Measurements from ENCODE around the gene HIC1.

DNA sequence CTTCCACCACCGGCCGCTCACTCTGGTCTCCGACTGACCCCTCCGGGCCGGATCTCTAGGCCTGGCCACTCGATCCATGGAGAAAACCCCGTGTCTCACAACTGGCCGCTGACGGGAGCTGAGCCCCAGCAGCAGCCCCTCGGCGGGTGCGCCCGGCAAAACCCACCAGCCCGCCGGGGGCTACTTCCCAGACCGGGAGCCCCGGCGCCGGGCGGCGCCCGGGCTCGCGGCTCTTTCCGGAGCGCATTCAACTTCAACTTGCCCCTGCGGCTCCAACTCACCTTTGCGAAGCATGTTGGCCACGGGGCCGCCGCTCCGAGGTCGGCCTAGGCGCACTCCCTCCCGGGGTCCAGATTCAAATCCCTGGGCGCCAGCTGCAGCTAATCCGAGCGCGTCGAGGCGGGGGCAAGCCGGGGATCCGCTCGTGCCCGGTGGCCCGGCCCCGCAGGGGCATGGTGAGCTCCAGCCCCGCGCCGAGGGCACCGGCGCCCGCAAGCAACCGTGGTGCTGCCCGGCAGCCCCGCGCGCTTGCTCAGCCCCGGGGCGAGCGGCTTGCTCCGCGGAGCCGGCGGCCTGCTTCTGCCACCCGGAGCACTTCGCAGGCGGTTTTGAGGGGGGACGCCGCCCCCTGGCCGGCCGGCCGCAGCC, 30.2 kb upstream of the HIC1 start:
- TF ChIP-seq, protein P1, sequence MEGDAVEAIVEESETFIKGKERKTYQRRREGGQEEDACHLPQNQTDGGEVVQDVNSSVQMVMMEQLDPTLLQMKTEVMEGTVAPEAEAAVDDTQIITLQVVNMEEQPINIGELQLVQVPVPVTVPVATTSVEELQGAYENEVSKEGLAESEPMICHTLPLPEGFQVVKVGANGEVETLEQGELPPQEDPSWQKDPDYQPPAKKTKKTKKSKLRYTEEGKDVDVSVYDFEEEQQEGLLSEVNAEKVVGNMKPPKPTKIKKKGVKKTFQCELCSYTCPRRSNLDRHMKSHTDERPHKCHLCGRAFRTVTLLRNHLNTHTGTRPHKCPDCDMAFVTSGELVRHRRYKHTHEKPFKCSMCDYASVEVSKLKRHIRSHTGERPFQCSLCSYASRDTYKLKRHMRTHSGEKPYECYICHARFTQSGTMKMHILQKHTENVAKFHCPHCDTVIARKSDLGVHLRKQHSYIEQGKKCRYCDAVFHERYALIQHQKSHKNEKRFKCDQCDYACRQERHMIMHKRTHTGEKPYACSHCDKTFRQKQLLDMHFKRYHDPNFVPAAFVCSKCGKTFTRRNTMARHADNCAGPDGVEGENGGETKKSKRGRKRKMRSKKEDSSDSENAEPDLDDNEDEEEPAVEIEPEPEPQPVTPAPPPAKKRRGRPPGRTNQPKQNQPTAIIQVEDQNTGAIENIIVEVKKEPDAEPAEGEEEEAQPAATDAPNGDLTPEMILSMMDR (IDR thresholded peaks at IDR 0.05), result no peak
- no peak for TF ChIP-seq EP300 (IDR thresholded peaks at IDR 0.05)

Data from stomach (tissue), 4 donors.